Activated CD8-positive, alpha-beta memory T cell treated with anti-CD3 and anti-CD28 coated beads, Interleukin-2, amount 10 ng/mL, durations not matched to agents 7 days and 5 days (primary cell): ENCODE measurements around the gene MLLT6. TPM values are rescaled to one million over a fixed set of nuclear protein-coding genes. Genes with fewer than 3 reads are reported as not detected.

ENCODE experiments used
- ATAC-seq: fragments of 150-1000 bp; cut with Tn5 transposase; one replicate; pipeline ENCODE4 v1.10.0; 2021; ENCODE audit warnings: moderate library complexity
- CTCF ChIA-PET: fragments of 350-600 bp; sonication (Branson Sonifier 250); formaldehyde crosslinking; loops from one replicate; lab custom pipeline; 2021; ENCODE audit warnings: antibody characterized with exemption; lab: Charles Lee
- DNase-seq: peaks from one replicate; pipeline ENCODE4 v3.0.0-alpha.2; 2020
- H3K27ac Mint-ChIP-seq: one replicate; pipeline ENCODE4 v1.8.0; 2021; ENCODE audit warnings: mild to moderate bottlenecking, mixed read lengths
- H3K27me3 Mint-ChIP-seq: one replicate; pipeline ENCODE4 v1.8.0; 2021; ENCODE audit warnings: mixed read lengths
- H3K36me3 Mint-ChIP-seq: one replicate; pipeline ENCODE4 v1.8.0; 2021; ENCODE audit warnings: mild to moderate bottlenecking, mixed read lengths
- H3K4me1 Mint-ChIP-seq: one replicate; pipeline ENCODE4 v1.8.0; 2021; ENCODE audit warnings: mixed read lengths
- H3K4me3 Mint-ChIP-seq: one replicate; pipeline ENCODE4 v1.8.0; 2021; ENCODE audit warnings: mild to moderate bottlenecking, moderate library complexity, mixed read lengths
- H3K9me3 Mint-ChIP-seq: one replicate; pipeline ENCODE4 v1.8.0; 2022; ENCODE audit warnings: low read depth, mixed read lengths
- total RNA-seq, 2 experiments: library from RNA; stranded (reverse); gene quantifications; one replicate each; pipeline ENCODE4 v1.2.3, GENCODE V29; 2021

MLLT6 gene
- 100 to 1,000 TPM; 223 to 247 TPM for total RNA-seq

DNA sequence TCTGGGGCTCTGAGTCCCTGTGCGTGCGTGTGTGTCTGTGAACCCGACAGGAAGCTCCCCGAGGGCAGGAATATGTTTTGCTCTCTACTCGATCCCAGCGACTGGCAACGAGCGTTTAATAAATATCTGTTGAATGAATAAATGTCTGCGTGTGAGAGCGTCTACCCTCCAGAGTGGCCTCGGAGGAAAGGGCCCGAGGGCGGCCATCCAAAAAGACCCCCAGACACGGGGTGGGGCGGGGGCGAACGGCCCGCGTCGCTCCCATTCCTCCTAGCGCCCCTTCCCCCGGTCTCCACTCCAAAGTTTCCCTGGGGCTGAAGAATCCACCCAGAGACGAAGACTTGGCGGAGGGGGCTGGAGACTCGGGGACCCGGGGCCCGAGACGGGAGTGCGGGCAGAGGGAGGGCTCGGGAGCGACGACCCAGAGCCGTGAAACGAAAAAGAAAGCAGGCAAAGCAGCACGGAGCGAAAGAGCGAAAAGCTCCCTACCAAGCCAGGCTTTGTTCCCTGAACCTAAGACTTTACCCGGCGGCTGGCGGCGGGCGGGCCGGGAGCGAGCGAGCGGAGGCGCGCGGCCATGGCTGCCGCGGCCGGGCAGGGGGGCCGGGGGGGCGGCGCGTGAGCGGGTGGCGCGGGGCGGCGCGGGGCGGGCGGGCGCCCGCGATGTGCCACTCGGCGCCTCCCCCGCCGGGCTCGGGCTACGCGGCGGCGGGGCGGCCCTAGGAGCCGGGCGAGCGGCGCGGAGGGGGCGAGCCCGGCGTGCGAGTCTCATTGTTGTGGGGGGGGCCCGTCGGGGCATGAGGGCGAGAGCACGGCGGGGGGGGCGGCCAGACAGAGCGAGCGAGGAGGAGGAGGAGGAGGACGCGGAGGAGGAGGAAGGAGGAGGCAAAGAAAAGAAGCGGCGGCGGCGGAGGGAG is at the start of gene MLLT6:
TSS of gene MLLT6 (plus strand) at position 668 of the 917 bp plus-strand sequence. CDS start 360 bp downstream, outside the sequence.
- Mint-ChIP-seq H3K9me3 (no peaks in the 10 kb centered on the region), H3K36me3 (peaks cover 24% of the 10 kb centered on the region), H3K4me1 (peaks cover 45% of the 10 kb centered on the region), H3K4me3 (peak within 1 kb of the TSS; percentile 90), H3K27me3 (no peaks in the 10 kb centered on the region), H3K27ac (peak within 1 kb of the TSS; percentile 99)
- CTCF ChIA-PET: interaction anchor here (0.8 to 3.8 kb wide), 7 partner anchors 23 to 42 kb away, joined by 3 to 33 read pairs (median 7); partner anchors contain the start of gene CISD3
- peak; percentile 28 for ATAC-seq
- DNase-seq: peak; percentile 78

DNA sequence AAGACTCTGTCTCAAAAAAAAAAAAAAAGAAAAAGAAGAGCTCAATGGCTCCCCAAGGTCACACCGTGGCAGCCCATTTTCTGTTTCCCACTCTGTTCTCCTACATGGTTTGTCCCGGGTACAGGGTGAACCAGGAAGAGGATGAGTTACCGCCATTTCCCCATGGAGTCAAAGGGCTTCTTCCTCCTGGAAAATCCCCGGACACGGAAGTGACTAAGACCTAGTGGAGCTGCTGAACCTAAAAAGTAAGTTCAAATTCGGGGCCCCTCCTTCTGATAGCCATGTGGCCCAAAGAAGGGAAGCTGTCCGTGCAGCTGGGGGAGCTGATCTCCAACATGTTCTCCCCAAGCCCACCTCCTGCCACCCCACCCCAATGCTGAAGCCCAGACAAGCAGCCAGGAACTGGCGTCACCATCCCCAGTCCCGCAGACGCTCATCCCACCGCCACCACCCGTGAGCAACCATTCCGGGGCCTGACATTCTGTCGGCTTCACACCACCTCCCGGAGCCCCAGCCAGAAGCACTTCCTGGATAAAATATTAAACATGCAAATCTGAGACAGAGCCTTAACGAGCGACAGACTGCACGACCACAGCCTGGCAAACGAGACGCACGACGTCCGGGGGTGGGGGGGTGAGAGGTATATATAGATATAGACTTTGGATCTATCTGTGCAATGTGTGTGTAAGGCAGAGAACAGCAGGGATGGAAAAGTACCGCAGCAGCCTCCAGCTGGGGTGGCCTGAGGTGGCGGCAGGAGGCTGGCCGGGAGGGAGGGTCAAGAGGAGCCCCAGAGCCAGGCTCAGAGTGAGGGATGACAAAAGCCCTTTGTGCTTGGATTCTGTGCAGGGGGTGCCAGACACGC is 47.9 kb upstream of the MLLT6 start:
- DNase-seq: no peak
- no peak for ATAC-seq
- Mint-ChIP-seq H3K27me3 (peaks cover 25% of the 10 kb centered on the region), H3K4me3 (no peak overlapping the region), H3K36me3 (no peaks in the 10 kb centered on the region), H3K4me1 (peaks cover 14% of the 10 kb centered on the region), H3K27ac (no peak overlapping the region), H3K9me3 (no peaks in the 10 kb centered on the region)
- CTCF ChIA-PET: interaction anchor here (6.8 kb wide), 1 partner anchor 99 kb away, joined by 30 read pairs; no protein-coding TSS in a partner anchor

DNA sequence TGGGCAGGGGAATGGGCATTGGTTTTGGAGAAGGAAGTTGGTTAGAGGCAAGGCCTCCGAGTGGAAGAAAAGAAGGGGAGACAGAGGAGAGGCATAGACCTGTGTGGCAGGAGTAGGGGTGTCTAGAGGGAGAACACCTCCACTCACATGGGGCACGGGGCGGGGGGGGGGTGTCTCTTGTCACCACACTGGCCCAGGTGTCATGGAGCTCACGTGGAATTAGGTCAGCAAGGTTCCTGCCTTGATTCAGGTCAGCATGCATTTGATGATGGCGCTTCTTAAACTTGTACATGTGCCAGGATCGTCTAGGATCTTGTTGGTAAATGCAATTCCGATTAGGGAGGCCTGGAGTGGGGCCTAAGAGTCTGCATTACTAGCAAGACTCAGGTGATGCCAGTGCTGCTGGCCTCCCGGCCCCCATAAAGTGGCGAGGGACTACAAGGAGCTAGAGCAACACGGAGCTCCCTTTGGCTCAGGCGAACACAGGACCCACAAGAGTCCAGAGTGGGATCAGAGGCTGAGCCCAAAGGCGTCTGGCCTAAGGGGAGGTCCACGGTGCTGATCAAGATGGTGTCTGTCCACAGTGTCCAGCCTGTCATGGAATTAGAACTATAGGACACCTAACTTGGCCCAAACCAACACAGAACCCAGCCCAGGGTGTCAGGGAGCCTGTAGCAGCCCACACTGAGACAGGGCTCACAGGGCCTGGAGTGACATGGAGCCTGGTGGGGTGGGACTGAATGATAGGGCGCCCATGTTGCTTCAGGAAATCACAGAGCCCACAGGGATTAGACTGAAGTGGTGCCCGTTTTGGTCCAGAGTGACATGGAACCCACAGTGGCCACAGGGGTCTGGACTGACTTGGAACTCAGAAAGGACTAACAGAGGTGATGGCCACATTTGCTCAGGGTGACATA is 47.0 kb upstream of the MLLT6 start:
- peaks cover 27% of the 10 kb centered on the region for H3K27me3 Mint-ChIP-seq
- CTCF ChIA-PET: interaction anchor here (1.1 to 6.8 kb wide), 2 partner anchors 9 to 100 kb away, joined by 4 to 30 read pairs; no protein-coding TSS in a partner anchor
- H3K36me3 Mint-ChIP-seq: no peaks in the 10 kb centered on the region

DNA sequence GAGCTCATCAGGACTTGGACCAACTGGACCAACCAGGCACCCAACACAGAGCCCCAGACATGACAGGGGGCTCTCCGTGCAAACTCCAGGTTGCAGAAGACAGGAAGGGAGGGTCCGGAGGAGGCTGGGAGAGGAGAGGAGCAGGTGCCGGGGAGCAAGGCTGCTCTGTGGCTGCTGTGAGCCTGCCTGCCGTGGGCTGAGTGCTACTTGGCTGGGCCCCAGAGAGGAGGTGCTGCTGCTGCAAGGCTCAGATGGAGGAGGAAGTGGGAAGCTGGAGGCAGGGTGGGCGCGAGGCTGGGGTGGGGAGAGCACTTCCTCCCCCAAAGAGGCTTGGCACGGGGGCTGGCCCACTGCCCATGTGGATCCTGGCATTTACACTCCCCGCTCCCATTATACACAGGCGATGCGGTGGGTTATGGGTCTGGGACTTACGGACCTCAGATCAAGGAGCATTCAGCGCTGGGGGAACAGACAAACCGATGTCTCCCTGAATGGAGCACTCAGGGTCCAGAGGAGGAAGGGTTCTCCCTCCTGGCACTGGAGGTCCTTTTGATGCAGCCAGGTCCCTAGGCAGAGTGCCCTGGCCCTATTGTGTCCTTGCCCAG is 46.2 kb upstream of the MLLT6 start:
- Mint-ChIP-seq H3K27me3 (peaks cover 22% of the 10 kb centered on the region), H3K36me3 (no peaks in the 10 kb centered on the region), H3K4me1 (peaks cover 14% of the 10 kb centered on the region), H3K27ac (no peak overlapping the region), H3K4me3 (no peak overlapping the region), H3K9me3 (no peaks in the 10 kb centered on the region)
- CTCF ChIA-PET: interaction anchor here (1.1 kb wide), 1 partner anchor 9 kb away, joined by 4 read pairs; no protein-coding TSS in a partner anchor
- ATAC-seq (no peak), DNase-seq (no peak)

More for the DNA sequence above, 47.0 kb upstream of the MLLT6 start:
- DNase-seq (no peak), ATAC-seq (no peak)
- no peak overlapping the region for H3K27ac Mint-ChIP-seq
- no peak overlapping the region for H3K4me3 Mint-ChIP-seq
- peaks cover 14% of the 10 kb centered on the region for H3K4me1 Mint-ChIP-seq
- no peaks in the 10 kb centered on the region for H3K9me3 Mint-ChIP-seq

DNA sequence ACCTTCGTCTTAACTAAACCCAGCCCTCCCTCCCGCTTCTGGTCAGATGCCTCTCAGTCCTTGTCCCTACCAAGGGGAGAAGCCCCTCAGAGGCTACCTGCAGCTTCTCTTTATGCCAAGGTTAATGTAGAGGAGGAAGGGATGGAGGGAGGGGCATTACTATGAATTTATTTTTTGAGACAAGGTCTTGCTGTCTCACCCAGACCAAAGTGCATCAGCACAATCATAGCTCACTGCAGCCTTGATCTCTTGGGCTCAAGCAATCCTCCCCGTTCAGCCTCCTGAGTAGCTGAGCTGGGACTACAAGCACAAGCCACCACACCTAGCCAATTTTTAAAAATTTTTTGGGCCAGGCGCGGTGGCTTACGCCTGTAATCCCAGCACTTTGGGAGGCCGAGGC is 45.7 kb upstream of the MLLT6 start:
- peaks cover 10% of the 10 kb centered on the region for H3K4me1 Mint-ChIP-seq
- no peak overlapping the region for H3K4me3 Mint-ChIP-seq
- H3K9me3 Mint-ChIP-seq: no peaks in the 10 kb centered on the region
- H3K36me3 Mint-ChIP-seq: no peaks in the 10 kb centered on the region
- H3K27me3 Mint-ChIP-seq: peaks cover 19% of the 10 kb centered on the region
- DNase-seq (no peak), ATAC-seq (no peak)
- CTCF ChIA-PET: interaction anchor here (1.0 to 13.0 kb wide), 2 partner anchors 16 to 103 kb away, joined by 3 to 365 read pairs; partner anchors contain the start of gene EPOP
- H3K27ac Mint-ChIP-seq: no peak overlapping the region

DNA sequence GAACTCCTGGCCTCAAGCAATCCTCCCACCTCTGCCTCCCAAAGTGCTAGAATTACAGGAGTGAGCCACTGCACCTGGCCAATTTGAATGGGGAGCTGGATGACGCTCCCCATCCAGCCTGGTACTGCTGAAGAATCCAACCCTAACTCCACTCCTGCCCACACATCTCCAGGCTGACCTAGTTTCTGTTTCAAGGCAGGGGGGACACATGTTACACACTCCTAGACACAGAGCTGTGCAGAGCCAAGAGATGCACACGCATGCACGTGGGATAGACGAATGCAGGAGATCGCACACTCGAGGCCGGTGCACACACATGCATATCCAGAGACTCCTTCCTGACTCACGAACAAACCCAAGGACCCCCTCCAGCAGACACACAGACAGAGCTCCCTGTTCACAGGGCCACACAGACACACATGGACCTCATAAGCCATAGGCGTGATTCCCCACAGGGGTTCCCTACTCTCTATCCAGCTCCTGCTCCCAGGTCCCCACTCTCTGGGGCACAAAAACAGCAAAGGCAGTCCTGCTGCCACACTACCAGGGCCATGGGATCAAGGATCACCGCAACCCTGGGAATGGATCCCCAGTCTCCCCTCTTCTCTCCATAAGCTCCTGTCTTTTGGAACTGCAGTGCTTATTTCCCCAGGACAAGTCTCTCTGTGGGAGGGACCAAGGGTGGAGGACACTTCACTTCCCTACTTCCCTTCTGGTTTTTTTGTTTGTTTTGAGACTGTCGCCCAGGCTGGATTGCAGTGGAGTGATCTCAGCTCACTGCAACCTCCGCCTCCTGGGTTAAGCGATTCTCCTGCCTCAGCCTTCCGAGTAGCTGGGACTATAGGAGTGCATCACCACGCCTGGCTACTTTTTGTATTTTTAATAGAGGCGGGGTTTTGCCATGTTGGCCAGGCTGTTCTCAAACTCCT is 44.7 kb upstream of the MLLT6 start:
- no peak for DNase-seq
- Mint-ChIP-seq H3K9me3 (no peaks in the 10 kb centered on the region), H3K4me1 (peaks cover 6% of the 10 kb centered on the region), H3K27me3 (peaks cover 20% of the 10 kb centered on the region), H3K36me3 (no peaks in the 10 kb centered on the region), H3K4me3 (no peak overlapping the region), H3K27ac (no peak overlapping the region)
- CTCF ChIA-PET: interaction anchor here (1.0 to 13.0 kb wide), 2 partner anchors 15 to 104 kb away, joined by 3 to 365 read pairs; partner anchors contain the start of gene EPOP
- ATAC-seq: no peak

DNA sequence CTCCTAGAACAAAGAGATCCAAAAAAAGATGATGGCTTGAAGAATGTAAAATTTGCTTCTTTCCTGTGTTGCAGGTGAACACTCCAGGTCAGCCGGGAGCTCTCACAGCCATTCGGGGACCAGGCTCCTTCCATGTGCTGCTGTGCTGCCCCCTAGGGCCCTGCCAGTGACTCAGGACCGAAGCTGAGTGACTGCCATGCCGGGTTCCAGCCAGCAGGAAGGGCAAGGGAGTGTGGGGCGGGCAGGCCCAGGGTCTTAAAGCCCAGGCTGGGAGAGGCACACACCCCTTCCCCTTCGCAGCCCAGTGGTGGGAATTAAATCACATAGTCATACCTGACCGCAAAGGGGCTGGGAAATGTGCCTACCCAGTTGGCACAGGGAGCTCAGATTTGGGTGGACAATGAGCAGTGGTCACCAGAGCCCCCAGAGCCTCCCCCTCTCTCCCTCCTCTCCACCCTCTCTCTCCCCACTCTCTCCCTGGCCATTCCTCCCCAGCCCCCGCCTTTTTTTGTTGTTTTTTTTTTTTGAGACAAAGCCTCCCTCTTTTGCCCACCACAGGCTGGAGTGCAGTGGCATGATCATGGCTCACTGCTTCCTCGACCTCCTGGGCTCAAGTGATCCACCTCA is 41.8 kb upstream of the MLLT6 start:
- Mint-ChIP-seq H3K27me3 (peaks cover 28% of the 10 kb centered on the region), H3K4me3 (no peak overlapping the region), H3K36me3 (no peaks in the 10 kb centered on the region), H3K4me1 (peaks cover 6% of the 10 kb centered on the region), H3K9me3 (no peaks in the 10 kb centered on the region), H3K27ac (no peak overlapping the region)
- ATAC-seq (peak; percentile 65), DNase-seq (peak; percentile 65)
- CTCF ChIA-PET: interaction anchor here (0.7 to 13.0 kb wide), 16 partner anchors 9 to 401 kb away, joined by 3 to 365 read pairs (median 4); no protein-coding TSS in a partner anchor

DNA sequence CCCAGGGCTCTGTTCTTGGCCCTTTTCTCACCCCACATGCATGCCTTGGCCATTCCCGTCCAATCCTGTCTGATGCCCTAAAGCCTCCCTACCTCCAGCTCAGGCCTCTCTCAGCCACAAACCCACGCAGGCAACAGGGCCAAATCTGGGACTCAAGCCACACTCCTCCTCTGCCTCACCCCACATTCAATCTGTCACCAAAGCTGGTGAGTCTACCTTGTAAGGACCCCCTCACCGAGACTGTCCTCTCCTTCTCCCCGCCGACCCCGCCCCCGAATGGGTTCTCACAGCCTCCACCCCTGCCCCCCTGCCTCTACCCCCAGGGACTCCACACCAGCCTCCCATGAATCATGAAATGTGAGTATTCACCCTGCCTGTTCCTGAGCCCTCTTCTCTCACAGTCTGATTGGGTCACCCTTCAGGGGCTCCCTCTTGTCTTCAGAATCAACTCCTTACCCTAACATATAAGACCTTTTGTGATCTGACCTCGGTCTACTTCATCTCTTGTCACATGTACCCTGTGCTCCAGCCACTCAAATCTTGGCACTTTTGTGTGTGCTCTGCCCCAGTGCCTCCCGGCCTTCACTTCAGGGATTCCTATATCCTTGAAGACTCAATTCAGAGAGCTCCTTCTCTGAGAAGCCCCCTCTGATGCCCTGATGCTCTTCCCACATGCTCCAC is 41.0 kb upstream of the MLLT6 start:
- Mint-ChIP-seq H3K4me3 (no peak overlapping the region), H3K9me3 (no peaks in the 10 kb centered on the region), H3K4me1 (peaks cover under 1% of the 10 kb centered on the region), H3K27ac (no peak overlapping the region), H3K27me3 (peaks cover 36% of the 10 kb centered on the region), H3K36me3 (no peaks in the 10 kb centered on the region)
- CTCF ChIA-PET: interaction anchor here (0.7 to 13.0 kb wide), 15 partner anchors 11 to 400 kb away, joined by 3 to 365 read pairs (median 5); partner anchors contain the start of gene SRCIN1
- DNase-seq (no peak), ATAC-seq (no peak)

DNA sequence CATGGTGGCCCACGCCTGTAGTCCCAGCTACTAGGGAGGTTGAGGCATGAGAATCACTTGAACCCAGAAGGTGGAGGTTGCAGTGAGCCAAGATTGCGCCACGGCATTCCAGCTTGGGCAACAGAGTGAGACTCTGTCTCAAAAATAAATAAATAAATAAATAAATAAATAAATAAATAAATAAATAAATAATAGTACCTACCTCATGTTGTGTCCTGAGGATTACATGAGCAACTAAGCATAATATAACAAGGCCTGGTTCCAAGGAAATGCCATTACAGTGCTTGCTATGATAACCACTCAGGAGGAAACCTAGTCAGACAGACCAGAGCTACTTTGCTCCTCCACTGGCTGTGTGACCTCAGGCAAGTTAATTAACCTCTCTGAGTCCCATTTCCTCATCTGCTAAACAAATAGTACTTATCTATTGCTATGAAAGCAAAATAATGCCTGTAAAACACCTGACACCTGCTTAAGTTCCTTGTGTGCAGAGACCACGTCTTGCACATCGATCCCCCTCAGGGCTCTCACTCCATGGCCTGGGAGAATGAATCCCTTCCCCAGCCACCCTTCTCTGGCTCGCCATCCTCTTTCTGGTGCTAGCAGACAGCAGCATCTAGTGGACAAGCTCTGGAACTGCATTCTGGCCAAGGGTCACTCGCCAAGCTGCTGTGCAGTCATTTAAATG is 37.8 kb upstream of the MLLT6 start:
- H3K27ac Mint-ChIP-seq: no peak overlapping the region
- peaks cover 5% of the 10 kb centered on the region for H3K4me1 Mint-ChIP-seq
- CTCF ChIA-PET: interaction anchor here (0.6 to 13.0 kb wide), 42 partner anchors 9 to 568 kb away, joined by 3 to 365 read pairs (median 5); no protein-coding TSS in a partner anchor
- ATAC-seq (peak; percentile 76), DNase-seq (peak; percentile 77)
- H3K4me3 Mint-ChIP-seq: no peak overlapping the region
- no peaks in the 10 kb centered on the region for H3K9me3 Mint-ChIP-seq
- H3K27me3 Mint-ChIP-seq: peaks cover 61% of the 10 kb centered on the region
- no peaks in the 10 kb centered on the region for H3K36me3 Mint-ChIP-seq

DNA sequence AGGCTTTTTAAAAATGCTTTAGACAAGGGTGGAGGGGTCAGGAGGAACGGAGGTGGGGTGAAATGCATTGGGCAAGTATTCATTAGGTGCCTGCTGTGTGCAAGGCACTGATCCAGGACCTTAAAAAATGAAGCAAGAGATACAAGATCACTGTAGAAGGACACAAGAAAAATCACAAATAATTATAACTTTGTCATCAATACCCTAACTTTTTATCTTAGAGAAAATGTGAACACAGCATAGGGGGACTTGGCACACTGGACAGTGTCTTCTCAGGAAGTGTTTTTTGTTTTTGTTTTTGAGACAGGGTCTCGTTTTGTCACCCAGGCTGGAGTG is 37.3 kb upstream of the MLLT6 start:
- no peaks in the 10 kb centered on the region for H3K36me3 Mint-ChIP-seq
- H3K4me3 Mint-ChIP-seq: no peak overlapping the region
- no peaks in the 10 kb centered on the region for H3K9me3 Mint-ChIP-seq
- no peak overlapping the region for H3K27ac Mint-ChIP-seq
- H3K27me3 Mint-ChIP-seq: peaks cover 62% of the 10 kb centered on the region
- ATAC-seq: no peak
- peaks cover 7% of the 10 kb centered on the region for H3K4me1 Mint-ChIP-seq
- CTCF ChIA-PET: interaction anchor here (0.6 to 13.0 kb wide), 39 partner anchors 8 to 567 kb away, joined by 3 to 365 read pairs (median 5); no protein-coding TSS in a partner anchor
- no peak for DNase-seq
